HT-29 (cell line): Measurements from ENCODE around the gene JPH4. TPM values are rescaled to one million over a fixed set of nuclear protein-coding genes. Genes with fewer than 3 reads are reported as not detected.

ENCODE experiments used
- DNase-seq: peaks from one replicate; pipeline ENCODE4 v3.0.0-alpha.2; 2015; ENCODE audit warnings: low spot score
- total RNA-seq: library from RNA; depleted of rRNA; stranded (reverse); fragments of >200 nt; shearing (Covaris generic); gene quantifications from 2 replicates; pipeline ENCODE4 v1.2.3, GENCODE V29; 2014

JPH4 gene
- total RNA-seq, 1 experiment from 2014 or later = not detected

- DNase-seq = no peak
Observed at GRCh38 chr14:23563473-23564180, 15.0 kb downstream of the JPH4 start.

- DNase-seq = peak; percentile 47
Observed at GRCh38 chr14:23562822-23563472, 15.6 kb downstream of the JPH4 start.

DNA sequence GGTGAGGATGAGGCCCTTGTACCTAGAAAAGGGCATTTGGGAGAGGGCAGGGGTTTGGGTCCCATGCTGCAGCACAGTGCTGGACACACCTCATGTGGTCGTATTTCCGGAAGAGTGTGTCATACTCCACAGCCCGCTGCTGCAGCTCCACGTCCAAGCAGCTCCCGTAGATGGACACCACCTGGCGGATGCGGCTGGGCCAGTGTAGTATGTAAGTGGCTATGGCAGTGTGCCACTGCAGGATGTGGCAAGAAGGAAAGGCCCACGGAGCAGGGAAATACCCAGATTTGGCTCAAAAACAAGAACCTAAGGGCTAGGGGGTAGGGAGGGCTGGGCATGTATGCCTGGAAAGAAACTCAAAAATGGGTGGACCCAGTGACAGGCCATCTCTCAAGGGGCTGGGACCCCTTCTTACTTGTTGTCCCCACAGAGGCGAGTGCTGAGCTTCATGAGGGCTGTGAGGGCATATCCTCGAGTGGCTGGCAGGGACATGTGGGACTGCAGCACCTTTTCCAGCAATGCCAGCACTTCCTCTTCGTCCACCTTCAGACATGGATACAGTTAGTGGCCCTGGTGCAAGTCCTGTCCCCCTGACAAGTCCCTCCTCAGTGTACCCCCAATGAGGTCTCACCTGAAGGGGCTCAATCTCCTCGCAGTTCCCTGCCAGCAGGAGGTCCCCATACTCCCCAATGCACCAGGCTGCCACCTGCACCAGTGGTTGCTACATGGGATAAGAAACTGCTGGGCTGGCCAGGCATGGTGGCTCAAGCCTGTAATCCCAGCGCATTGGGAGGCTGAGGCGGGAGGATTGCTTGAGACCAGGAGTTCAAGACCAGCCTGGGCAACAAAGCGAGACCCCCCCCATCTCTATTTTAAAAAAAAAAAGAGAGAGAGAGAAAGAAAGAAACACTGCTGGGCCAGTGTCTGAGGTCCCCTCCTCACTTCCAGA lies 16.4 kb downstream of the JPH4 start:
- DNase-seq = no peak

- DNase-seq = no peak
Observed at GRCh38 chr14:23561259-23561658, 17.3 kb downstream of the JPH4 start.

GRCh38 chr14:23559926-23560520 lies 18.6 kb downstream of the JPH4 start:
- DNase-seq = no peak

- DNase-seq = peak; percentile 48
Observed at GRCh38 chr14:23559010-23559925, 19.3 kb downstream of the JPH4 start.

- no peak for DNase-seq
Observed at GRCh38 chr14:23558346-23559009, 20.1 kb downstream of the JPH4 start.

DNA sequence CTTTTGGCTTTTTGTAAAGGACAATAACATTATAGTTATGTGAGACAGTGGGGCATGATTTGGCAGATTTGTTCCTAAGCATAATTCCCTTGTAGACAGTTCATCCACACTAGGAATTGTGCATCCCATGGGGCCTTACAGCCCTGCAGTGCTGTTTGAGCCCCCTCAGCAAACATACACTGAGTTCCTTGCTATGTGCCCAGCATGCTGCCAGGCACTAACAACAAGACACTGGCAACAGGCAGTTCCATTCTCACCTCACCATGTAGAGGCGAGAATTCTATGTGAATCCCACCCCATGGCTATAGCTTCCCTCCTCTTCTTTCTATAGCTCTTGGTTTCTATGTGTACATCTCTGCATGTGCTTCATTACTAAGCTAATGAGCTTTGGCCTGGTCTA lies 20.6 kb downstream of the JPH4 start:
- no peak for DNase-seq

GRCh38 chr14:23557521-23557920 lies 21.1 kb downstream of the JPH4 start:
- DNase-seq = no peak

- DNase-seq = no peak
Observed at GRCh38 chr14:23556700-23557440, 21.7 kb downstream of the JPH4 start.

DNA sequence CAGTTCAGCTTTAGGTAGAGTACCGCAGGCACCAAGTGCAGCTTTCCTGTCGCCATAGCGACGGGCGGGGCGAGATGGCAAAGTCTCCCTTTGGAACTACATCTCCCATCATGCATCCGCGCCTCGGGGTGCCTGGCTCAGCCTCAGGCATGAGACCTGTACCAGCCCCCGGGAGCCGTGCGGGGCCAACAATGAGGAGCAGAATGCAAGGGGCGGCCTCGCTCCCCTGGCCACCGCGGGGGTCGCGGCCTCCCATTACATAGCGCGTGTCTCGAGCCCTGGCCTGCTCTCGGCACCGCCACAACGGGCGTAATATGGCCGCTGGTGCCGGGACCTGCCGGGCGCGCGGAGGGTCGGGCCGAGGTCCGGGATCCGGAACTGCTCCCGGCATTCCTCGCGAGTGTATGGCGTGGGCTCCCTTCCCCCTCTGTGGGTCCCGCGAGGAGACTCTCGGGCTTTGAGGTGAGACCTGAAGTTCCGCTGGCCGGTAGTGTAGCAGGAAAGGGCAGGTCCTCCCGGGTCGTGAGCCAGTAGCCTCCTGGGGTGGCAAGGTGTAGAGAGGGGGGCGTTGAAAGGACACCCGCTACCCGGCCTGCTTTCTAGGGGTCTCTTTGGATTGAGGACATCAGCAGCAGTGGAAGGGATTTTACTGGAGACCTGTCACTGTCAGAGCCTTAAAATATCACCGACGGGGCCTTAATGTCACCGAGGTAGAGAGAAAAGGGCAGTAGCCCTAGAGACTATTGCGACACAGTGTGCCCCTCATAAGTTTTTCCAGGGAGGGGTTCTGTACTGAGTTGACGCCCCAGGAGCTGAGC lies 22.5 kb downstream of the JPH4 start, which contains the start of gene THTPA:
Gene THTPA, plus strand, starts transcription at position 390 of the 818 bp plus-strand sequence. CDS start 487 bp downstream, outside the sequence.
- DNase-seq = peak; percentile 83

DNA sequence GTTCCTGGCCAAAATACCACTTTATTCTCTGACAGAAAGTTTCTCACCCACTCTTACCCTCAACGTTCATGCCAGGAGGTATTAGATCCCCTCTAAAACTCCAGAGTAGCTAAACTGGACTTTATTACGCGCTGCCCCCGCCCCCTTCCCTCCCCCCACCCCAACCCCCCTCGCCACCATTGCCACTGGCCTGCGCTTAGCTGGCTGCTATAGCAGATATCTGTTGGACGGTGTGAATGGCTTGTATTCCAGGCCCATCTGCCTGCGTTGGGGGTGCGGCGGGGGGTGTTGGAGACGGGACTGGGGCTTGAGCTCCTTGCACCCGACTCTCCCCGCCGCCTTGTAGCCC lies 23.1 kb downstream of the JPH4 start:
- DNase-seq = no peak

DNA sequence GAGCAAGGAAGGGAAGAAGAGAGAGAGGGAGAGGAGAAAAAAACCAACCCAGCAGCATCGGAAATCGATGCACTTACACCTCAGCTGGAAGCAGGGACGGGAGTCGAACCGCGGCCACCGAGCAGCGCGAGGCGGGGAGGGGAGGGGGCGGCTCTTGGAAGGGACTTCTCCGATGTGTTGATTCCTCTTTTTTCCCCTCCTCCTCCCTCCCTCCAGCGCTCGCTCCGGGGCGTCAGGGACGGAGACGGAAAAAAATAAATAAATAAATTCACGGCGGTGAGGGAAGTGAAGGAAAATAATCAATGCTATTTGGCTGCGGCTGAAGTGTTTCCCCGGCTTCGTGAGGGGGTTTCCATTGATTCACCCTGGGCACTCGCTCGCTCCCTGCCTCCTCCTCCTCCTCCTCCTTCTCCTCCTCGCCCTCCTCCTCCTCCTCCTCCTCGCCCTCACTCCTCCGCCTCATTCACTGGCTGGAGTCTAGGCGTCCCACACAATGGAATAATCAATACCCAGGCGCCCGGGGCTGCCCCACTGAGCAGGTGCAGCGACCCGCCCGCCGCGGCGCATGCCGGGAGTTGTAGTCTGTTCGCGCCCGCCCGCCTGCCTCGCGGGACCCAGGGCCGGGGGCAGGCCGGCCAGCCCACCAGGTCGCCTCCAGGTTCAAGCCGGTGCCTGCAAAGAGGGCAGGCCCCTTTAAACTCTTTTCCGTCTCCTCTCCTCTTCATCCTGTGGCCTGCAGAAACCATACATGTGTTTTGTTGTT lies 27.1 kb downstream of the JPH4 start, which contains the start of gene ZFHX2:
Gene ZFHX2, minus strand, starts transcription at position 500 of the 763 bp plus-strand sequence. CDS start 16,440 bp downstream, outside the sequence.
- DNase-seq = peak; percentile 60

GRCh38 chr14:23550812-23551265 lies 27.8 kb downstream of the JPH4 start:
- no peak for DNase-seq

DNA sequence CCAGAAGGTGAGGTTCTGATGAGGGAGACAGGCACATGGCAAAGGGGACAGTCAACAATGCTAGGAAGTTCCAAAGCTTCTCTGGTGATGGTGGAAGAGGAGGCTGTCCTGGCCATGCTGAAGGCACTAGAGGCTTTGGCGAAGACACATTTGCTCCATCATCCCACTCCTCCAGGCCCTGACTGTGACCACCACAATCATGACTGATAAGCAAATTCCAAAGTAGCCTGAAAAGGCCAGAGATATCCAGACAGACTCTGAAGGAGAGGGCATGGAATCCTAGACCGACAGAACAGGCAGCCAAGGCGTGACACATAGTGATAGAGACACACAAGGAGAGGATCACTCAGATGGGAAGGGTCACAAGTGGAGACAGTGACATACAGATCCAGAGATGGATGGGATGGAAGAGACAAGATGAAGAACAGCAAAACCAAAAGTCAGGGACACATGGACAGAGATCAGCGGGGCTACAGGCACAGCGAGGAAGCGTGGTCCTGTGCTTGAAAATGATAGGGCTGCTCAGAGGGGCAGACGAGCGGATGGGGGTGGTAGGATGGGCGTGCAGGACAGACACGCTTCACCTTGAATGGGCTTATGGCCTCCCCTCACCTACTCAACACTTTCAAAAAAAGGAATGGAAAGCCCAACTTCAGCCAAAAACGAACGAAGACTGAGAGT lies 28.3 kb downstream of the JPH4 start:
- DNase-seq = no peak

GRCh38 chr14:23548351-23549318 lies 30.0 kb downstream of the JPH4 start:
- no peak for DNase-seq
